ENCODE results near the gene DEPDC7. TPM values are rescaled to one million over a fixed set of nuclear protein-coding genes. Genes with fewer than 3 reads are reported as not detected.

Gene DEPDC7
- total RNA-seq, 1 experiment from 2014 or later, result 5.6 TPM

DNA sequence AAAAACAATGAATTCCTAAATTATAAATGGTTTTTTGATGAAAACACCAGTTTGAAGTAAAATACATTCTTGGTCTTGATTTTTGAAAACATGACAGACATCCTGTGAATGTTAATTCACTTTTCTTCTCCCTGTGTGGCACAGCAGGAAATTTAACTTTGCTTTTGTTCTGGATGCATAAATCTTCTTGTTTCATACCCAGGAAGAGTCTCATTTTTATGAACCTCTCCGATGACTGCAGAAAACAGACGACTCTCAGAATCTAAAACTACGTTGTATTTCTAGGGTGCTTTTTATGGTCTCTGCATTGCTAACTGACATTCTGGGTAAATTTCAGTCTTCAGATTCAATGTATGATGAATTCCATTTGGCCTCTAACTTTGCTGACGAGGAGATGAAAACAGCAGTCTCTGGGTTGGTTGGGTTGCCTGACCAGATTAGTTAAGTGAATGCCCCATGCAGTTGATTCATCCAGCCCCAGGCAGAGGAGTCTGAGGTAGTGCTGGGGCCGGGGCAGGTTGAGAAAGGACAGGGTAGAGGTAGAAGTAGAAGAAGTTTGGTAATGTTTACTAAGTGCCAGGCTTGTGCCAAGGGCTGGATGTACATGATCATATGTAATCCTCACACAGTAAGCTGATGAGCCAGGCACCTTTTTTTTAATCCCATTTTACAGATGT is 43.8 kb downstream of the DEPDC7 start (continued):
- TF ChIP-seq, protein P1, sequence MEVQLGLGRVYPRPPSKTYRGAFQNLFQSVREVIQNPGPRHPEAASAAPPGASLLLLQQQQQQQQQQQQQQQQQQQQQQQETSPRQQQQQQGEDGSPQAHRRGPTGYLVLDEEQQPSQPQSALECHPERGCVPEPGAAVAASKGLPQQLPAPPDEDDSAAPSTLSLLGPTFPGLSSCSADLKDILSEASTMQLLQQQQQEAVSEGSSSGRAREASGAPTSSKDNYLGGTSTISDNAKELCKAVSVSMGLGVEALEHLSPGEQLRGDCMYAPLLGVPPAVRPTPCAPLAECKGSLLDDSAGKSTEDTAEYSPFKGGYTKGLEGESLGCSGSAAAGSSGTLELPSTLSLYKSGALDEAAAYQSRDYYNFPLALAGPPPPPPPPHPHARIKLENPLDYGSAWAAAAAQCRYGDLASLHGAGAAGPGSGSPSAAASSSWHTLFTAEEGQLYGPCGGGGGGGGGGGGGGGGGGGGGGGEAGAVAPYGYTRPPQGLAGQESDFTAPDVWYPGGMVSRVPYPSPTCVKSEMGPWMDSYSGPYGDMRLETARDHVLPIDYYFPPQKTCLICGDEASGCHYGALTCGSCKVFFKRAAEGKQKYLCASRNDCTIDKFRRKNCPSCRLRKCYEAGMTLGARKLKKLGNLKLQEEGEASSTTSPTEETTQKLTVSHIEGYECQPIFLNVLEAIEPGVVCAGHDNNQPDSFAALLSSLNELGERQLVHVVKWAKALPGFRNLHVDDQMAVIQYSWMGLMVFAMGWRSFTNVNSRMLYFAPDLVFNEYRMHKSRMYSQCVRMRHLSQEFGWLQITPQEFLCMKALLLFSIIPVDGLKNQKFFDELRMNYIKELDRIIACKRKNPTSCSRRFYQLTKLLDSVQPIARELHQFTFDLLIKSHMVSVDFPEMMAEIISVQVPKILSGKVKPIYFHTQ (CRISPR knock-in tag; IDR thresholded peaks at IDR 0.05), result no peak
- no peak for TF ChIP-seq NFATC4 (CRISPR knock-in tag; IDR thresholded peaks at IDR 0.05)

DNA sequence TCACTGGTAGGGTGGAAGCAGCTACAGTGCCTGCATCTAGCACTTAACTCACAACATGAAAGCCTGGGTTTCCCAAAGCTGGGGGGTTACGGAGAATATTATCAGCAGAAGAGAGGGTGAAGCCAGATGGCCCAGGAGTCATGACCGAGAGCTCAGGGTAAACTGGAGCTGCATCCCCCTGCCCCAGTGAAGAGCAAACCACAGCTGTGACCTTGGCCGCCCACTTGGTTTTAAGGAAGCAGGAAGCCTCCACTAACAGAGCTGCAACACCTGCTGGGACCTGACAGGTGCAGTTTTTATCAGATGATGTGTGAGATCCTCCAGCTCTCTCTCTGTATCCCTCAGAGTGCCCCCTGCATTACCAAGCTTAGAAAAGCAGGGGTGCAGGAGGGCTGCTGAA is 44.6 kb downstream of the DEPDC7 start:
- Mint-ChIP-seq H3K9me3 (no peaks in the 10 kb centered on the region), H3K4me1 (peaks cover 34% of the 10 kb centered on the region), H3K27me3 (ENCODE audit: low read depth) (no peaks in the 10 kb centered on the region), H3K27ac (peak overlapping the region; percentile 66), H3K36me3 (peaks cover 35% of the 10 kb centered on the region), H3K4me3 (no peak overlapping the region)
- CTCF ChIA-PET, result interaction anchor here (0.7 to 1.1 kb wide), 3 partner anchors 21 to 251 kb away, joined by 3 read pairs; partner anchors contain the start of gene DEPDC7
- ATAC-seq, result no peak
- no peak for DNase-seq (ENCODE audit: low spot score)
- POLR2A ChIA-PET, result interaction anchor here (0.6 kb wide), 1 partner anchor 45 kb away, joined by 4 read pairs; no protein-coding TSS in a partner anchor
- TF ChIP-seq, protein P2, sequence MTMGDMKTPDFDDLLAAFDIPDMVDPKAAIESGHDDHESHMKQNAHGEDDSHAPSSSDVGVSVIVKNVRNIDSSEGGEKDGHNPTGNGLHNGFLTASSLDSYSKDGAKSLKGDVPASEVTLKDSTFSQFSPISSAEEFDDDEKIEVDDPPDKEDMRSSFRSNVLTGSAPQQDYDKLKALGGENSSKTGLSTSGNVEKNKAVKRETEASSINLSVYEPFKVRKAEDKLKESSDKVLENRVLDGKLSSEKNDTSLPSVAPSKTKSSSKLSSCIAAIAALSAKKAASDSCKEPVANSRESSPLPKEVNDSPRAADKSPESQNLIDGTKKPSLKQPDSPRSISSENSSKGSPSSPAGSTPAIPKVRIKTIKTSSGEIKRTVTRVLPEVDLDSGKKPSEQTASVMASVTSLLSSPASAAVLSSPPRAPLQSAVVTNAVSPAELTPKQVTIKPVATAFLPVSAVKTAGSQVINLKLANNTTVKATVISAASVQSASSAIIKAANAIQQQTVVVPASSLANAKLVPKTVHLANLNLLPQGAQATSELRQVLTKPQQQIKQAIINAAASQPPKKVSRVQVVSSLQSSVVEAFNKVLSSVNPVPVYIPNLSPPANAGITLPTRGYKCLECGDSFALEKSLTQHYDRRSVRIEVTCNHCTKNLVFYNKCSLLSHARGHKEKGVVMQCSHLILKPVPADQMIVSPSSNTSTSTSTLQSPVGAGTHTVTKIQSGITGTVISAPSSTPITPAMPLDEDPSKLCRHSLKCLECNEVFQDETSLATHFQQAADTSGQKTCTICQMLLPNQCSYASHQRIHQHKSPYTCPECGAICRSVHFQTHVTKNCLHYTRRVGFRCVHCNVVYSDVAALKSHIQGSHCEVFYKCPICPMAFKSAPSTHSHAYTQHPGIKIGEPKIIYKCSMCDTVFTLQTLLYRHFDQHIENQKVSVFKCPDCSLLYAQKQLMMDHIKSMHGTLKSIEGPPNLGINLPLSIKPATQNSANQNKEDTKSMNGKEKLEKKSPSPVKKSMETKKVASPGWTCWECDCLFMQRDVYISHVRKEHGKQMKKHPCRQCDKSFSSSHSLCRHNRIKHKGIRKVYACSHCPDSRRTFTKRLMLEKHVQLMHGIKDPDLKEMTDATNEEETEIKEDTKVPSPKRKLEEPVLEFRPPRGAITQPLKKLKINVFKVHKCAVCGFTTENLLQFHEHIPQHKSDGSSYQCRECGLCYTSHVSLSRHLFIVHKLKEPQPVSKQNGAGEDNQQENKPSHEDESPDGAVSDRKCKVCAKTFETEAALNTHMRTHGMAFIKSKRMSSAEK (CRISPR knock-in tag; IDR thresholded peaks at IDR 0.05; ENCODE audit: borderline replicate concordance), result no peak

DNA sequence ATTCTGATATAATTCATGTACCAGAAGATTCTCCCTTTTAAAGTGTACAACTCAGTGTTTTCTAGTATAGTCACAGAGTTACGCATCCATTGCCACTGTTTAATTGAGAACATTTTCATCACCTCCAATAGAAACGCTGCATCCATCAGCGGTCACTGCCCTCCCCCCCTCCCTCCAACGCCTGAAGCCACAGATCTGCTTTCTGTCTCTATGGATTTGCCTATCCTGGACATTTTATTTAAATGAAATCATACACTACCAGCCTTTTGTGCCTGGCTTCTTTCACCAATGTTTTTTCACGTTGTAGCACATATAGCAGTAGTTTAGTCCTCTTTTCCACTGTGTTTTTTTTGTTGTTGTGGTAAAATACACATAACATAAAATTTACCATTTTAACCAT is 46.5 kb downstream of the DEPDC7 start:
- ATAC-seq (no peak), DNase-seq (ENCODE audit: low spot score) (no peak)
- H3K27me3 Mint-ChIP-seq (ENCODE audit: low read depth), result no peaks in the 10 kb centered on the region
- H3K4me1 Mint-ChIP-seq, result peaks cover 36% of the 10 kb centered on the region
- H3K27ac Mint-ChIP-seq, result no peak overlapping the region
- POLR2A ChIA-PET, result no interaction called here
- no peak overlapping the region for H3K4me3 Mint-ChIP-seq
- peaks cover 40% of the 10 kb centered on the region for H3K36me3 Mint-ChIP-seq
- no peaks in the 10 kb centered on the region for H3K9me3 Mint-ChIP-seq
- CTCF ChIA-PET, result interaction anchor here (0.8 kb wide), 1 partner anchor 253 kb away, joined by 3 read pairs; no protein-coding TSS in a partner anchor
- TF ChIP-seq TEAD4 (CRISPR knock-in tag; IDR thresholded peaks at IDR 0.05), result no peak
- TF ChIP-seq ZNF317 (CRISPR knock-in tag; IDR thresholded peaks at IDR 0.05; ENCODE audit: borderline replicate concordance, low read depth), result no peak
- TF ChIP-seq EMX1 (CRISPR knock-in tag; IDR thresholded peaks at IDR 0.05), result no peak
- TF ChIP-seq, protein P3, sequence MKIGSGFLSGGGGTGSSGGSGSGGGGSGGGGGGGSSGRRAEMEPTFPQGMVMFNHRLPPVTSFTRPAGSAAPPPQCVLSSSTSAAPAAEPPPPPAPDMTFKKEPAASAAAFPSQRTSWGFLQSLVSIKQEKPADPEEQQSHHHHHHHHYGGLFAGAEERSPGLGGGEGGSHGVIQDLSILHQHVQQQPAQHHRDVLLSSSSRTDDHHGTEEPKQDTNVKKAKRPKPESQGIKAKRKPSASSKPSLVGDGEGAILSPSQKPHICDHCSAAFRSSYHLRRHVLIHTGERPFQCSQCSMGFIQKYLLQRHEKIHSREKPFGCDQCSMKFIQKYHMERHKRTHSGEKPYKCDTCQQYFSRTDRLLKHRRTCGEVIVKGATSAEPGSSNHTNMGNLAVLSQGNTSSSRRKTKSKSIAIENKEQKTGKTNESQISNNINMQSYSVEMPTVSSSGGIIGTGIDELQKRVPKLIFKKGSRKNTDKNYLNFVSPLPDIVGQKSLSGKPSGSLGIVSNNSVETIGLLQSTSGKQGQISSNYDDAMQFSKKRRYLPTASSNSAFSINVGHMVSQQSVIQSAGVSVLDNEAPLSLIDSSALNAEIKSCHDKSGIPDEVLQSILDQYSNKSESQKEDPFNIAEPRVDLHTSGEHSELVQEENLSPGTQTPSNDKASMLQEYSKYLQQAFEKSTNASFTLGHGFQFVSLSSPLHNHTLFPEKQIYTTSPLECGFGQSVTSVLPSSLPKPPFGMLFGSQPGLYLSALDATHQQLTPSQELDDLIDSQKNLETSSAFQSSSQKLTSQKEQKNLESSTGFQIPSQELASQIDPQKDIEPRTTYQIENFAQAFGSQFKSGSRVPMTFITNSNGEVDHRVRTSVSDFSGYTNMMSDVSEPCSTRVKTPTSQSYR (CRISPR knock-in tag; IDR thresholded peaks at IDR 0.05), result no peak
- TF ChIP-seq, protein P4, sequence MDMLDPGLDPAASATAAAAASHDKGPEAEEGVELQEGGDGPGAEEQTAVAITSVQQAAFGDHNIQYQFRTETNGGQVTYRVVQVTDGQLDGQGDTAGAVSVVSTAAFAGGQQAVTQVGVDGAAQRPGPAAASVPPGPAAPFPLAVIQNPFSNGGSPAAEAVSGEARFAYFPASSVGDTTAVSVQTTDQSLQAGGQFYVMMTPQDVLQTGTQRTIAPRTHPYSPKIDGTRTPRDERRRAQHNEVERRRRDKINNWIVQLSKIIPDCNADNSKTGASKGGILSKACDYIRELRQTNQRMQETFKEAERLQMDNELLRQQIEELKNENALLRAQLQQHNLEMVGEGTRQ (CRISPR knock-in tag; IDR thresholded peaks at IDR 0.05), result no peak
- TF ChIP-seq ZNF232 (CRISPR knock-in tag; IDR thresholded peaks at IDR 0.05), result no peak
- TF ChIP-seq, protein P5, sequence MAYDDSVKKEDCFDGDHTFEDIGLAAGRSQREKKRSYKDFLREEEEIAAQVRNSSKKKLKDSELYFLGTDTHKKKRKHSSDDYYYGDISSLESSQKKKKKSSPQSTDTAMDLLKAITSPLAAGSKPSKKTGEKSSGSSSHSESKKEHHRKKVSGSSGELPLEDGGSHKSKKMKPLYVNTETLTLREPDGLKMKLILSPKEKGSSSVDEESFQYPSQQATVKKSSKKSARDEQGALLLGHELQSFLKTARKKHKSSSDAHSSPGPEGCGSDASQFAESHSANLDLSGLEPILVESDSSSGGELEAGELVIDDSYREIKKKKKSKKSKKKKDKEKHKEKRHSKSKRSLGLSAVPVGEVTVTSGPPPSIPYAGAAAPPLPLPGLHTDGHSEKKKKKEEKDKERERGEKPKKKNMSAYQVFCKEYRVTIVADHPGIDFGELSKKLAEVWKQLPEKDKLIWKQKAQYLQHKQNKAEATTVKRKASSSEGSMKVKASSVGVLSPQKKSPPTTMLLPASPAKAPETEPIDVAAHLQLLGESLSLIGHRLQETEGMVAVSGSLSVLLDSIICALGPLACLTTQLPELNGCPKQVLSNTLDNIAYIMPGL (CRISPR knock-in tag; IDR thresholded peaks at IDR 0.05), result no peak
- TF ChIP-seq, protein P6, sequence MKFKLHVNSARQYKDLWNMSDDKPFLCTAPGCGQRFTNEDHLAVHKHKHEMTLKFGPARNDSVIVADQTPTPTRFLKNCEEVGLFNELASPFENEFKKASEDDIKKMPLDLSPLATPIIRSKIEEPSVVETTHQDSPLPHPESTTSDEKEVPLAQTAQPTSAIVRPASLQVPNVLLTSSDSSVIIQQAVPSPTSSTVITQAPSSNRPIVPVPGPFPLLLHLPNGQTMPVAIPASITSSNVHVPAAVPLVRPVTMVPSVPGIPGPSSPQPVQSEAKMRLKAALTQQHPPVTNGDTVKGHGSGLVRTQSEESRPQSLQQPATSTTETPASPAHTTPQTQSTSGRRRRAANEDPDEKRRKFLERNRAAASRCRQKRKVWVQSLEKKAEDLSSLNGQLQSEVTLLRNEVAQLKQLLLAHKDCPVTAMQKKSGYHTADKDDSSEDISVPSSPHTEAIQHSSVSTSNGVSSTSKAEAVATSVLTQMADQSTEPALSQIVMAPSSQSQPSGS (CRISPR knock-in tag; IDR thresholded peaks at IDR 0.05; ENCODE audit: borderline replicate concordance, low read depth), result no peak
- TF ChIP-seq ELF4 (CRISPR knock-in tag; IDR thresholded peaks at IDR 0.05; ENCODE audit: low read depth), result no peak
- TF ChIP-seq, protein P7, sequence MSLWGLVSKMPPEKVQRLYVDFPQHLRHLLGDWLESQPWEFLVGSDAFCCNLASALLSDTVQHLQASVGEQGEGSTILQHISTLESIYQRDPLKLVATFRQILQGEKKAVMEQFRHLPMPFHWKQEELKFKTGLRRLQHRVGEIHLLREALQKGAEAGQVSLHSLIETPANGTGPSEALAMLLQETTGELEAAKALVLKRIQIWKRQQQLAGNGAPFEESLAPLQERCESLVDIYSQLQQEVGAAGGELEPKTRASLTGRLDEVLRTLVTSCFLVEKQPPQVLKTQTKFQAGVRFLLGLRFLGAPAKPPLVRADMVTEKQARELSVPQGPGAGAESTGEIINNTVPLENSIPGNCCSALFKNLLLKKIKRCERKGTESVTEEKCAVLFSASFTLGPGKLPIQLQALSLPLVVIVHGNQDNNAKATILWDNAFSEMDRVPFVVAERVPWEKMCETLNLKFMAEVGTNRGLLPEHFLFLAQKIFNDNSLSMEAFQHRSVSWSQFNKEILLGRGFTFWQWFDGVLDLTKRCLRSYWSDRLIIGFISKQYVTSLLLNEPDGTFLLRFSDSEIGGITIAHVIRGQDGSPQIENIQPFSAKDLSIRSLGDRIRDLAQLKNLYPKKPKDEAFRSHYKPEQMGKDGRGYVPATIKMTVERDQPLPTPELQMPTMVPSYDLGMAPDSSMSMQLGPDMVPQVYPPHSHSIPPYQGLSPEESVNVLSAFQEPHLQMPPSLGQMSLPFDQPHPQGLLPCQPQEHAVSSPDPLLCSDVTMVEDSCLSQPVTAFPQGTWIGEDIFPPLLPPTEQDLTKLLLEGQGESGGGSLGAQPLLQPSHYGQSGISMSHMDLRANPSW (CRISPR knock-in tag; conservative IDR thresholded peaks at IDR 0.05; ENCODE audit: low read depth), result no peak
- TF ChIP-seq ZNF138 (CRISPR knock-in tag; conservative IDR thresholded peaks at IDR 0.05), result no peak

All from WTC11 (cell line).